ENCODE results near the gene TMEM154.

GRCh38 chr4:152585023-152585441, 94.8 kb downstream of the TMEM154 start:
- no peak for TF ChIP-seq CTCF (IDR thresholded peaks at IDR 0.05)
- TF ChIP-seq POLR2A (IDR thresholded peaks at IDR 0.05) = no peak

All from uterus (tissue), 2 donors.